Calu3 (cell line): ENCODE results near the gene LLGL2. TPM values are rescaled to one million over a fixed set of nuclear protein-coding genes. Genes with fewer than 3 reads are reported as not detected.
"Not testable (repeated sequence)": the region's sequence is repeated elsewhere in the genome, so short reads cannot be mapped to it uniquely, and the experiment has no call there.

Experiments
- BruUV-seq: library from RNA; stranded (reverse); fragments of 400-500 nt; replicated peaks from 2 replicates; lab custom pipeline; 2021; lab: Mats Ljungman, UMichigan
- CTCF ChIA-PET: fragments of 300-600 bp; sonication (Branson Sonifier 250); formaldehyde crosslinking; loops from one replicate; lab custom pipeline; 2022; ENCODE audit warnings: antibody characterized with exemption; lab: Charles Lee
- DNase-seq: peaks from one replicate; pipeline ENCODE4 v3.0.0; 2022
- H3K27ac Mint-ChIP-seq: one replicate; pipeline ENCODE4 v1.8.0; 2022; ENCODE audit warnings: mixed read lengths; ENCODE audit not compliant: unreplicated experiment
- H3K27me3 Mint-ChIP-seq: one replicate; pipeline ENCODE4 v1.8.0; 2022; ENCODE audit warnings: mixed read lengths; ENCODE audit not compliant: unreplicated experiment
- H3K36me3 Mint-ChIP-seq: one replicate; pipeline ENCODE4 v1.8.0; 2022; ENCODE audit warnings: mild to moderate bottlenecking, moderate library complexity, mixed read lengths; ENCODE audit not compliant: insufficient read depth, unreplicated experiment
- H3K4me1 Mint-ChIP-seq: one replicate; pipeline ENCODE4 v1.8.0; 2022; ENCODE audit warnings: mild to moderate bottlenecking, low read depth, mixed read lengths; ENCODE audit not compliant: unreplicated experiment
- H3K4me3 Mint-ChIP-seq: one replicate; pipeline ENCODE4 v1.8.0; 2022; ENCODE audit warnings: mild to moderate bottlenecking, low read depth, moderate library complexity, mixed read lengths; ENCODE audit not compliant: unreplicated experiment
- H3K9me3 Mint-ChIP-seq: one replicate; pipeline ENCODE4 v1.8.0; 2022; ENCODE audit warnings: low read depth, mixed read lengths; ENCODE audit not compliant: unreplicated experiment
- intact Hi-C: fragments of 100-400 bp; cut with micrococcal nuclease; formaldehyde crosslinking; loops from one replicate; pipeline ENCODE4 v1.10.0; 2022; ENCODE audit not compliant: unreplicated experiment
- total RNA-seq: library from RNA; stranded (reverse); gene quantifications from 2 replicates; pipeline ENCODE4 v1.2.3, GENCODE V29; 2022
- TF ChIP-seq, protein P1 (sequence below): fragments of 200-600 bp; IDR thresholded peaks from one replicate; pipeline ENCODE4 v1.8.0; 2022; ENCODE audit warnings: antibody characterized with exemption; ENCODE audit not compliant: unreplicated experiment

The LLGL2 gene
- total RNA-seq, 1 experiment from 2014 or later: 208 TPM

GRCh38 chr17:75476752-75477489 lies 48.6 kb upstream of the LLGL2 start:
- no peaks in the 10 kb centered on the region for H3K4me1 Mint-ChIP-seq
- DNase-seq: no peak
- H3K27ac Mint-ChIP-seq: no peak overlapping the region
- CTCF ChIA-PET: interaction anchor here (0.7 to 1.2 kb wide), 2 partner anchors 21 to 217 kb away, joined by 3 read pairs; partner anchors contain the start of gene TMEM94
- no peak overlapping the region for H3K4me3 Mint-ChIP-seq
- no peaks in the 10 kb centered on the region for H3K36me3 Mint-ChIP-seq
- no TSS peak for BruUV-seq
- TF ChIP-seq, protein P1, sequence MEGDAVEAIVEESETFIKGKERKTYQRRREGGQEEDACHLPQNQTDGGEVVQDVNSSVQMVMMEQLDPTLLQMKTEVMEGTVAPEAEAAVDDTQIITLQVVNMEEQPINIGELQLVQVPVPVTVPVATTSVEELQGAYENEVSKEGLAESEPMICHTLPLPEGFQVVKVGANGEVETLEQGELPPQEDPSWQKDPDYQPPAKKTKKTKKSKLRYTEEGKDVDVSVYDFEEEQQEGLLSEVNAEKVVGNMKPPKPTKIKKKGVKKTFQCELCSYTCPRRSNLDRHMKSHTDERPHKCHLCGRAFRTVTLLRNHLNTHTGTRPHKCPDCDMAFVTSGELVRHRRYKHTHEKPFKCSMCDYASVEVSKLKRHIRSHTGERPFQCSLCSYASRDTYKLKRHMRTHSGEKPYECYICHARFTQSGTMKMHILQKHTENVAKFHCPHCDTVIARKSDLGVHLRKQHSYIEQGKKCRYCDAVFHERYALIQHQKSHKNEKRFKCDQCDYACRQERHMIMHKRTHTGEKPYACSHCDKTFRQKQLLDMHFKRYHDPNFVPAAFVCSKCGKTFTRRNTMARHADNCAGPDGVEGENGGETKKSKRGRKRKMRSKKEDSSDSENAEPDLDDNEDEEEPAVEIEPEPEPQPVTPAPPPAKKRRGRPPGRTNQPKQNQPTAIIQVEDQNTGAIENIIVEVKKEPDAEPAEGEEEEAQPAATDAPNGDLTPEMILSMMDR: no peak
- intact Hi-C loops: no loop called here
- no peaks in the 10 kb centered on the region for H3K9me3 Mint-ChIP-seq
- no peaks in the 10 kb centered on the region for H3K27me3 Mint-ChIP-seq

DNA sequence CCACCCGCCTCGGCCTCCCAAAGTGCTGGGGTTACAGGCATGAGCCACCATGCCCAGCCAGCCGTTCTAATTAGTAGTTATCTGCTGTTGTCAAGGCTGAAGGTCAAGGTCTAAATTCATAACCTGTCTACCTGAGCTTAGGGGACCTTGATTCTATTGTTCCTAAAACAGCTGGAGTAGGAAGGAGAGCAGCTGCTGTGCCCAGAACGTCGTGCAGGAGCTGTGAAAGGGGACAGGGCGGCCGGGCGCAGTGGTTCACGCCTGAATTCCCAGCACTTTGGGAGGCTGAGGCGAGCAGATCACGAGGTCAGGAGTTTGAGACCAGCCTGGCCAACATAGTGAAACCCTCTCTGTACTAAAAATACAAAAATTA lies 48.0 kb upstream of the LLGL2 start:
- H3K27ac Mint-ChIP-seq, H3K4me1 Mint-ChIP-seq, BruUV-seq, H3K9me3 Mint-ChIP-seq, H3K27me3 Mint-ChIP-seq, DNase-seq, H3K4me3 Mint-ChIP-seq, intact Hi-C loops, H3K36me3 Mint-ChIP-seq: not testable (repeated sequence)
- CTCF ChIA-PET: interaction anchor here (1.2 kb wide), 1 partner anchor 21 kb away, joined by 3 read pairs; the partner anchor contains the start of gene TMEM94

DNA sequence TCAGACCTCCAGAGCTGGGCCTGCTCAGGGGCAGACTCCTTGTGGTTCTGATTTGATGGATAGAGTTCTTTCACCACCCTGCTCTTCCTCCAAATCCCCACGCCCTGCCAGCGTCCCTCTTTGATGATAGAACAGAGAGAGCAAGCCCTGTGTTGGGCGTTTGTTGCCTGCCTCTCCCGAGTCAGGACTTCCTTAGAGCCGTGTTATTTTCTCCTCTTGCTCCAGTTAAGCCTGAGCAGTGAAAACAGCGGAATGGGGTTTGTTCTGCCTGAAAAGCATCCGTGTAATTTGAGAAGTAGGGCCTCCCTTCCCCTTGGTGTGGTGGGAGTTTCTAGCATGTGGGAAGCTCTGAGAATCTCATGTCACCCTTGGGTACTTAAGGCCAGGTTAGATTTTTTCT lies 47.0 kb upstream of the LLGL2 start:
- DNase-seq: no peak
- TF ChIP-seq, protein P1: no peak
- Mint-ChIP-seq H3K4me3 (no peak overlapping the region), H3K27ac (no peak overlapping the region), H3K4me1 (no peaks in the 10 kb centered on the region), H3K27me3 (no peaks in the 10 kb centered on the region), H3K36me3 (no peaks in the 10 kb centered on the region), H3K9me3 (no peaks in the 10 kb centered on the region)
- intact Hi-C loops: no loop called here
- CTCF ChIA-PET: interaction anchor here (0.7 kb wide), 1 partner anchor 307 kb away, joined by 3 read pairs; no protein-coding TSS in a partner anchor
- BruUV-seq: no TSS peak

- Mint-ChIP-seq H3K27ac (no peak overlapping the region), H3K36me3 (no peaks in the 10 kb centered on the region), H3K27me3 (no peaks in the 10 kb centered on the region), H3K9me3 (no peaks in the 10 kb centered on the region), H3K4me1 (no peaks in the 10 kb centered on the region), H3K4me3 (no peak overlapping the region)
- TF ChIP-seq, protein P1: no peak
- CTCF ChIA-PET: no interaction called here
- intact Hi-C loops: no loop called here
- no peak for DNase-seq
- BruUV-seq: no TSS peak
These were observed 45.2 kb upstream of the LLGL2 start for GRCh38 chr17:75480281-75480680.
